GM12873 (cell line): Measurements from ENCODE around the gene HLA-B.

Experiments used
- TF ChIP-seq, protein P1 (sequence below): IDR thresholded peaks from 2 replicates; pipeline ENCODE4 v1.5.1; 2012; ENCODE audit warnings: low read depth, mild to moderate bottlenecking, moderate library complexity, low read length, control low read depth; ENCODE audit not compliant: insufficient read depth; ENCODE audit errors: missing control alignments

The HLA-B gene

DNA sequence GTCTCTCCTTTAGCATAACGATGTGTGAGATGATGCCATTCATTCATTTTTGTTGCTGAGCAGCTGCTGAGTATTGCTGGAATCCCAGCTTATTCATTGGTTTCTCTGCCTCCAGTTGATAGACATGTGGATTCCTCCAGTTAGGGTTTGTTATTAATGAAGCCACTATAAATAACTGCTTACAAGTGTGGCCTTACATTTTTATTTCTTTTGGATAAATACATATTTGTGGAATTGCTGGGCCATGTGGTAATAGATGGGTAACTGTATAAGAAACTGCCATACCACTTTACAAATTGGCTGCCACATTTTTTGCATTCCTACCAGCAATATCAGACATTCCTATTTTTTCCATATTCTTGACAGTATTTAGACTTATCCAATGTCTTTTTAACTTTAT lies 2.6 kb upstream of the HLA-B start:
- TF ChIP-seq, protein P1, sequence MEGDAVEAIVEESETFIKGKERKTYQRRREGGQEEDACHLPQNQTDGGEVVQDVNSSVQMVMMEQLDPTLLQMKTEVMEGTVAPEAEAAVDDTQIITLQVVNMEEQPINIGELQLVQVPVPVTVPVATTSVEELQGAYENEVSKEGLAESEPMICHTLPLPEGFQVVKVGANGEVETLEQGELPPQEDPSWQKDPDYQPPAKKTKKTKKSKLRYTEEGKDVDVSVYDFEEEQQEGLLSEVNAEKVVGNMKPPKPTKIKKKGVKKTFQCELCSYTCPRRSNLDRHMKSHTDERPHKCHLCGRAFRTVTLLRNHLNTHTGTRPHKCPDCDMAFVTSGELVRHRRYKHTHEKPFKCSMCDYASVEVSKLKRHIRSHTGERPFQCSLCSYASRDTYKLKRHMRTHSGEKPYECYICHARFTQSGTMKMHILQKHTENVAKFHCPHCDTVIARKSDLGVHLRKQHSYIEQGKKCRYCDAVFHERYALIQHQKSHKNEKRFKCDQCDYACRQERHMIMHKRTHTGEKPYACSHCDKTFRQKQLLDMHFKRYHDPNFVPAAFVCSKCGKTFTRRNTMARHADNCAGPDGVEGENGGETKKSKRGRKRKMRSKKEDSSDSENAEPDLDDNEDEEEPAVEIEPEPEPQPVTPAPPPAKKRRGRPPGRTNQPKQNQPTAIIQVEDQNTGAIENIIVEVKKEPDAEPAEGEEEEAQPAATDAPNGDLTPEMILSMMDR, result no peak

DNA sequence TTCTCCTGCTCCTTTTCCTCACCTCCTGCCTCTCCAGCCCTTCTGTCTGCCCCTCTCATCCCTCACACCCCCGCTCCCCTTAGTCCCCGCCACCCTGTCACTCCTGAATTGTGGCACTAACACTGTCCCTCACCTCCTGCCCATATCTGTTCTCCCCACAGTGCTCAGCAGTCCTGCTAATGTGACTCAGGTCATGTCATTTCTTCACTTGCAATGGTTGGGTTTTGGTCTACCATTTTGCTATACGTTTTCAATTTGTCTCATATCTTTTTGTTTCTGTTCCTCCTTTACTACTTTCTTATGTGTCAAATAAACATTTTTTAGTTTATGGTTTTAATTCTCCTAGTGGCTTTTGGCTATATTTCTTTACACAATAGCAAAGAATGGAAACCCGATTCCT lies 1.3 kb upstream of the HLA-B start:
- TF ChIP-seq, protein P1, result no peak

DNA sequence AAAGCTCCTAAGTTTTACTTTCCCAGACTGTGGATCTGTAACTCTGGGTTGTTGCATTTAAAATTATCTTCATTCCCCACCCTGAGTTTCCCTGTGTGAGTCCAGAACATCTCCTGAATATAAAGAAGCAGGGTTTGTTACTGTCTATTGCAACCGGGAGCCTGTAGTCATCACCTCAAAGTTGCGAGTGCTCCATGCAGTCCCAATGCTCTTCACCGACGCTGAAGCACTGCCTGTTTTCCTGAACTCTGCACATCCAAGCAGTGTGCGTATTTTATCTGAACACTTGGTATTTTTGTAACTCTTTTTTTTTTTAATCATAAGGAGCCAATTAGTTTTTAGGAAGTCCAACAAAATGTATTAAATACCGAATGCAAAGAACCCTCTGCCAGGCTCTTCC lies 907 bp upstream of the HLA-B start:
- TF ChIP-seq, protein P1, result no peak

DNA sequence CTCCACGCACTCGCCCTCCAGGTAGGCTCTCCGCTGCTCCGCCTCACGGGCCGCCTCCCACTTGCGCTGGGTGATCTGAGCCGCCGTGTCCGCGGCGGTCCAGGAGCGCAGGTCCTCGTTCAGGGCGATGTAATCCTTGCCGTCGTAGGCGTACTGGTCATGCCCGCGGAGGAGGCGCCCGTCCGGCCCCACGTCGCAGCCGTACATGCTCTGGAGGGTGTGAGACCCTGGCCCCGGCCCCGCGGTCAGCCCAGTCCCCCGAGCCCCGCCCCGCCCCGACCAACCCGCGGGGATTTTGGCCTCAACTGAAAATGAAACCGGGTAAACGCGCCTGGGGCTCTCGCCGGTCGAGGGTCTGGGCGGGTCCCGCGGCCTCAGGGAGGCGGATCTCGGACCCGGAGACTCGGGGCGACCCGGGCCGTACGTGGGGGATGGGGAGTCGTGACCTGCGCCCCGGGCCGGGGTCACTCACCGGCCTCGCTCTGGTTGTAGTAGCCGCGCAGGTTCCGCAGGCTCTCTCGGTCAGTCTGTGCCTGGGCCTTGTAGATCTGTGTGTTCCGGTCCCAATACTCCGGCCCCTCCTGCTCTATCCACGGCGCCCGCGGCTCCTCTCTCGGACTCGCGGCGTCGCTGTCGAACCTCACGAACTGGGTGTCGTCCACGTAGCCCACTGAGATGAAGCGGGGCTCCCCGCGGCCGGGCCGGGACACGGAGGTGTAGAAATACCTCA lies 598 bp downstream of the HLA-B start:
- TF ChIP-seq, protein P1, result no peak

DNA sequence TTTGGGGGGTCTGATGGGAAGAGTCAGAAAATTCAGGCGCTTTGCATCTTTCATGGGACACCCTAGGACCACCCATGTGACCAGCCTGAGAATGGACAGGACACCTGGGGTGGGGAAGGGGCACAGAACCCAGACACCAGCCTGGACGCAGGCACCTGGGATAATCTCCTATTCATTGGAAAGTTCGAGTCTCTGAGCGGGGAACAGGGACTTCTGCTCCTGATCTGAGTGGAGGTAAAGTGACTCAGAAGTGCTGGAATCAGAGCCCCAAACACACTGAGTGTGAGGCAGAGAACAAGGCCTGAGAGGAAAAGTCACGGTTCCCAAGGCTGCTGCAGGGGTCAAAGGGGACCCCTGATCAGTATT lies 1.4 kb downstream of the HLA-B start:
- TF ChIP-seq, protein P1, result no peak

DNA sequence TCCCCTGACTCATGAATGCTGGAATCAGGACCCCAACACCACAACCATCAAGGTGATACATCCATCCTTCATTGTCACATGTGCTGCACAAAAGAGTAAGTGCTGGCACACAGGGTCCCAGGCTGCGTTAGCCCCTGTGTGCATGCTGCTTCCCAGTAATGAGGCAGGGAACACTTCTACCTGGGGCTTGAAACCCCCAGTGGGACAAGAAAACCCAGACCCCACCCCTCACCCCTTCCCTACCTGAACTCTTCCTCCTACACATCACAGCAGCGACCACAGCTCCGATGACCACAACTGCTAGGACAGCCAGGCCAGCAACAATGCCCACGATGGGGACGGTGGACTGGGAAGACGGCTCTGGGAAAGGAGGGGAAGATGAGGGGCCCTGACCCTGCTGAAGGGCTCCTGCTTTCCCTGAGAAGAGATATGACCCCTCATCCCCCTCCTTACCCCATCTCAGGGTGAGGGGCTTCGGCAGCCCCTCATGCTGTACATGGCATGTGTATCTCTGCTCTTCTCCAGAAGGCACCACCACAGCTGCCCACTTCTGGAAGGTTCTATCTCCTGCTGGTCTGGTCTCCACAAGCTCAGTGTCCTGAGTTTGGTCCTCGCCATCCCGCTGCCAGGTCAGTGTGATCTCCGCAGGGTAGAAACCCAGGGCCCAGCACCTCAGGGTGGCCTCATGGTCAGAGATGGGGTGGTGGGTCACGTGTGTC lies 2.0 kb downstream of the HLA-B start:
- TF ChIP-seq, protein P1, result no peak

DNA sequence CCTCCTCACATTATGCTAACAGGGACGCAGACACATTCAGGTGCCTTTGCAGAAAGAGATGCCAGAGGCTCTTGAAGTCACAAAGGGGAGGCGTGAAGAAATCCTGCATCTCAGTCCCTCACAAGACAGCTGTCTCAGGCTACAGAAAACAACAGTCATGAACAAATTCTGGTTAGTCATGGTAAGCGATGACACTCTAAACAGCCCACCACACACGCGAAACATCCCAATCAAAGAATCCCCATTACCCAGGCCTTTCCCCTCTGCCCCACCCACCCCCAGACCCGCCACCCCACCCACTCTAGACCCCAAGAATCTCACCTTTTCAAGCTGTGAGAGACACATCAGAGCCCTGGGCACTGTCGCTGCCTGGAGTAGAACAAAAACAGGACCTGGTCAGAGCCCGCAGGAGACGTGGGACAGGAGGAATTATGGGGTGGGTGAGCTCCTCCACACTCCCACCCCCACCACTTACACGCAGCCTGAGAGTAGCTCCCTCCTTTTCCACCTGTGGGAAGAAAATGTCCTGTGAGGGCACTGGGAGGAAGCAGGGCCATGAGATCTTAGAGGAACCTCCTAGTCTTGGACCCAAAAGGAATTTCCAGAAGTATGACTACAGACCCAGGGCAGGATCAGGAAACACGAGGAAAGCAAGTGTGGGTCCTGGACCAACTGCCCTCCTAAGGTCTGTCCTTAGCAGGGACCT lies 2.7 kb downstream of the HLA-B start:
- TF ChIP-seq, protein P1, result no peak
